Transverse colon (tissue), 4 donors: ENCODE results near the gene PCDHB5.
"Not testable (repeated sequence)": the region's sequence is repeated elsewhere in the genome, so short reads cannot be mapped to it uniquely, and the experiment has no call there.

ENCODE experiments used
- EP300 ChIP-seq: sonication (generic); formaldehyde crosslinking; IDR thresholded peaks from one replicate; pipeline ENCODE4 v1.6.1; 2017; ENCODE audit warnings: antibody characterized with exemption, low read depth
- POLR2A ChIP-seq: fragments of 450-650 bp; IDR thresholded peaks from one replicate; pipeline ENCODE4 v1.6.1; 2016; ENCODE audit warnings: antibody characterized with exemption, mild to moderate bottlenecking, moderate library complexity
- POLR2AphosphoS5 ChIP-seq, 3 donors: sonication (generic); formaldehyde crosslinking; IDR thresholded peaks; one replicate each; pipeline ENCODE4 v1.6.1; 2016; ENCODE audit warnings: antibody characterized with exemption in 3 of 3
- TF ChIP-seq, protein P1 (sequence below), 5 experiments: fragments of 200-600 bp in 3 of 5; fragments of 450-650 bp in 2 of 5; sonication (generic) in 3 of 5; IDR thresholded peaks; 1 replicate in 2 of 5; 2 replicates in 3 of 5; pipeline ENCODE4 v1.5.1; 2016 to 2017; ENCODE audit warnings: antibody characterized with exemption in 5 of 5, inconsistent platforms in 3 of 5, mild to moderate bottlenecking in 2 of 5, moderate library complexity in 1 of 5

- TF ChIP-seq, protein P1, sequence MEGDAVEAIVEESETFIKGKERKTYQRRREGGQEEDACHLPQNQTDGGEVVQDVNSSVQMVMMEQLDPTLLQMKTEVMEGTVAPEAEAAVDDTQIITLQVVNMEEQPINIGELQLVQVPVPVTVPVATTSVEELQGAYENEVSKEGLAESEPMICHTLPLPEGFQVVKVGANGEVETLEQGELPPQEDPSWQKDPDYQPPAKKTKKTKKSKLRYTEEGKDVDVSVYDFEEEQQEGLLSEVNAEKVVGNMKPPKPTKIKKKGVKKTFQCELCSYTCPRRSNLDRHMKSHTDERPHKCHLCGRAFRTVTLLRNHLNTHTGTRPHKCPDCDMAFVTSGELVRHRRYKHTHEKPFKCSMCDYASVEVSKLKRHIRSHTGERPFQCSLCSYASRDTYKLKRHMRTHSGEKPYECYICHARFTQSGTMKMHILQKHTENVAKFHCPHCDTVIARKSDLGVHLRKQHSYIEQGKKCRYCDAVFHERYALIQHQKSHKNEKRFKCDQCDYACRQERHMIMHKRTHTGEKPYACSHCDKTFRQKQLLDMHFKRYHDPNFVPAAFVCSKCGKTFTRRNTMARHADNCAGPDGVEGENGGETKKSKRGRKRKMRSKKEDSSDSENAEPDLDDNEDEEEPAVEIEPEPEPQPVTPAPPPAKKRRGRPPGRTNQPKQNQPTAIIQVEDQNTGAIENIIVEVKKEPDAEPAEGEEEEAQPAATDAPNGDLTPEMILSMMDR (IDR thresholded peaks at IDR 0.05) = not testable (repeated sequence)
- not testable (repeated sequence) for TF ChIP-seq POLR2AphosphoS5 (IDR thresholded peaks at IDR 0.05); POLR2A; EP300
Measured at GRCh38 chr5:141177577-141178191, 42.7 kb downstream of the PCDHB5 start, which contains the start of gene PCDHB8.
